Glutamatergic neuron (in vitro differentiated cells): Measurements from ENCODE around the gene ATP5MC3. TPM values are rescaled to one million over a fixed set of nuclear protein-coding genes. Genes with fewer than 3 reads are reported as not detected.
A peak's percentile ranks its signal among the peaks of the same experiment; 100 is the strongest.

Experiments used
- DNase-seq: peaks from one replicate; pipeline ENCODE4 v3.0.0; 2022
- H3K27ac Mint-ChIP-seq: one replicate; pipeline ENCODE4 v1.8.0; 2020; ENCODE audit warnings: mild to moderate bottlenecking, mixed read lengths, inconsistent platforms; ENCODE audit not compliant: unreplicated experiment
- H3K27me3 Mint-ChIP-seq: one replicate; pipeline ENCODE4 v1.8.0; 2020; ENCODE audit warnings: mild to moderate bottlenecking, moderate library complexity, mixed read lengths, inconsistent platforms; ENCODE audit not compliant: unreplicated experiment
- H3K36me3 Mint-ChIP-seq: one replicate; pipeline ENCODE4 v1.8.0; 2020; ENCODE audit warnings: mild to moderate bottlenecking, mixed read lengths, inconsistent platforms; ENCODE audit not compliant: unreplicated experiment
- H3K4me1 Mint-ChIP-seq: one replicate; pipeline ENCODE4 v1.8.0; 2020; ENCODE audit warnings: mild to moderate bottlenecking, low read depth, mixed read lengths, inconsistent platforms; ENCODE audit not compliant: unreplicated experiment
- H3K4me3 Mint-ChIP-seq: one replicate; pipeline ENCODE4 v1.8.0; 2020; ENCODE audit warnings: mild to moderate bottlenecking, mixed read lengths, inconsistent platforms; ENCODE audit not compliant: unreplicated experiment
- H3K9me3 Mint-ChIP-seq: one replicate; pipeline ENCODE4 v1.8.0; 2020; ENCODE audit warnings: mild to moderate bottlenecking, moderate library complexity, mixed read lengths, inconsistent platforms; ENCODE audit not compliant: unreplicated experiment
- microRNA-seq: library from miRNA; unstranded; fragments of <30 nt; microRNA quantifications from one replicate; pipeline ENCODE4, GENCODE V29; 2020; ENCODE audit not compliant: unreplicated experiment
- total RNA-seq: library from RNA; stranded (reverse); fragmentation: NEBNext Ultra II Directional; extraction: Animal tissue kit (Norgen Biotek cat#: 25700); gene quantifications from one replicate; pipeline ENCODE4 v1.2.1, GENCODE V29; 2021; ENCODE audit not compliant: unreplicated experiment
- TF ChIP-seq, protein P1 (sequence below): fragments of 200-600 bp; sonication (generic); IDR thresholded peaks from one replicate; pipeline ENCODE4 v1.5.0; 2021; ENCODE audit not compliant: partially characterized antibody, unreplicated experiment

ATP5MC3 gene
- total RNA-seq, 1 donor from 2014 or later, result 220 TPM

DNA sequence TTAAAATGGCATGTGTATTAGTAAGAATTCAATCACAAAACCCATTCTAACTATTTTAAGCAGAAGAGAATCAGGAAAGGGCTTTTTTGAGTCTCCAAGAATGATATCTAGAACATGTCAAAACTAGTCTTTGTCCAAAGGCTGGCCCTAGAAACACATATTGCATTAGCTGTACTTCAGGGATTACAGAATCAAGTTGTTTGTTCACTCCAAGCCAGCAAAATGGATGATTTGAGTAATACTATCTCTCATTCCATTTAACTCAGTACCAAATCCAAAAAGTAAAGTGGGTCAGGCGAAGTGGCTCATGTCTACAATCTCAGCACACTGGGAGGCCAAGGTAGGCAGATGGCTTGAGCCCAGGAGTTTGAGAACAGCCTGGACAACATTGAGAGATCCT lies 54.8 kb downstream of the ATP5MC3 start:
- no peak for DNase-seq
- Mint-ChIP-seq H3K4me1 (no peaks in the 10 kb centered on the region), H3K9me3 (no peaks in the 10 kb centered on the region), H3K36me3 (no peaks in the 10 kb centered on the region), H3K27me3 (no peaks in the 10 kb centered on the region), H3K4me3 (no peak overlapping the region), H3K27ac (no peak overlapping the region)
- TF ChIP-seq, protein P1, sequence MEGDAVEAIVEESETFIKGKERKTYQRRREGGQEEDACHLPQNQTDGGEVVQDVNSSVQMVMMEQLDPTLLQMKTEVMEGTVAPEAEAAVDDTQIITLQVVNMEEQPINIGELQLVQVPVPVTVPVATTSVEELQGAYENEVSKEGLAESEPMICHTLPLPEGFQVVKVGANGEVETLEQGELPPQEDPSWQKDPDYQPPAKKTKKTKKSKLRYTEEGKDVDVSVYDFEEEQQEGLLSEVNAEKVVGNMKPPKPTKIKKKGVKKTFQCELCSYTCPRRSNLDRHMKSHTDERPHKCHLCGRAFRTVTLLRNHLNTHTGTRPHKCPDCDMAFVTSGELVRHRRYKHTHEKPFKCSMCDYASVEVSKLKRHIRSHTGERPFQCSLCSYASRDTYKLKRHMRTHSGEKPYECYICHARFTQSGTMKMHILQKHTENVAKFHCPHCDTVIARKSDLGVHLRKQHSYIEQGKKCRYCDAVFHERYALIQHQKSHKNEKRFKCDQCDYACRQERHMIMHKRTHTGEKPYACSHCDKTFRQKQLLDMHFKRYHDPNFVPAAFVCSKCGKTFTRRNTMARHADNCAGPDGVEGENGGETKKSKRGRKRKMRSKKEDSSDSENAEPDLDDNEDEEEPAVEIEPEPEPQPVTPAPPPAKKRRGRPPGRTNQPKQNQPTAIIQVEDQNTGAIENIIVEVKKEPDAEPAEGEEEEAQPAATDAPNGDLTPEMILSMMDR, result no peak

Small RNA genes within 50 kb of the gene (microRNA-seq; reads per million reads assigned to microRNA genes)
- 32.9 reads per million, percentile 64 among the genes with 10 or more reads in this experiment for gene MIR933

Other genes starting within 250 kb of the ATP5MC3 start
- 212 TPM for gene CHN1, start 176.3 kb downstream of the ATP5MC3 start, total RNA-seq
- gene ATF2, start 13.5 kb downstream of the ATP5MC3 start, total RNA-seq, result 91.3 TPM